Caco-2 (cell line): ENCODE data around the gene AGAP1. TPM values are rescaled to one million over a fixed set of nuclear protein-coding genes. Genes with fewer than 3 reads are reported as not detected.

Experiments
- BruUV-seq: library from RNA; stranded (reverse); fragments of 400-500 nt; replicated peaks from 2 replicates; lab custom pipeline; 2021; lab: Mats Ljungman, UMichigan
- CTCF ChIA-PET: fragments of 300-600 bp; sonication (Branson Sonifier 250); formaldehyde crosslinking; loops from one replicate; lab custom pipeline; 2022; ENCODE audit warnings: antibody characterized with exemption; lab: Charles Lee
- POLR2A ChIA-PET: fragments of 300-600 bp; sonication (Branson Sonifier 250); formaldehyde crosslinking; loops from one replicate; lab custom pipeline; 2022; ENCODE audit warnings: antibody characterized with exemption; lab: Charles Lee
- DNase-seq, 2 experiments: peaks; one replicate each; pipeline versions ENCODE4 v3.0.0 to v3.0.0-alpha.2; 2020 to 2022
- H3K27me3 ChIP-seq: replicated peaks from 2 replicates; pipeline ENCODE4 v1.6.0; 2011; ENCODE audit warnings: low read length; ENCODE audit not compliant: control insufficient read depth, insufficient read depth
- H3K36me3 ChIP-seq: 2 replicates; pipeline ENCODE4 v1.5.1; 2011; ENCODE audit warnings: low read length; ENCODE audit not compliant: control insufficient read depth, insufficient read depth
- H3K4me1 ChIP-seq: fragments of 250-450 bp; sonication (Bioruptor Pico); 2 replicates; pipeline ENCODE4 v1.5.1; 2020; ENCODE audit warnings: mild to moderate bottlenecking
- H3K4me3 ChIP-seq: 2 replicates; pipeline ENCODE4 v1.5.1; 2011; ENCODE audit warnings: low read depth, mild to moderate bottlenecking, control low read depth, low read length
- H3K9me3 ChIP-seq: fragments of 250-450 bp; sonication (Bioruptor Pico); 2 replicates; pipeline ENCODE4 v1.5.1; 2020; ENCODE audit warnings: mild to moderate bottlenecking, moderate library complexity
- H3K27ac Mint-ChIP-seq: one replicate; pipeline ENCODE4 v1.8.0; 2022; ENCODE audit warnings: mixed read lengths; ENCODE audit not compliant: unreplicated experiment
- H3K27me3 Mint-ChIP-seq: one replicate; pipeline ENCODE4 v1.8.0; 2022; ENCODE audit warnings: mixed read lengths; ENCODE audit not compliant: insufficient read depth, unreplicated experiment
- H3K36me3 Mint-ChIP-seq: one replicate; pipeline ENCODE4 v1.8.0; 2022; ENCODE audit warnings: mild to moderate bottlenecking, mixed read lengths; ENCODE audit not compliant: insufficient read depth, unreplicated experiment
- H3K4me1 Mint-ChIP-seq: one replicate; pipeline ENCODE4 v1.8.0; 2022; ENCODE audit warnings: low read depth, mixed read lengths; ENCODE audit not compliant: unreplicated experiment
- H3K4me3 Mint-ChIP-seq: one replicate; pipeline ENCODE4 v1.8.0; 2022; ENCODE audit warnings: mild to moderate bottlenecking, moderate library complexity, mixed read lengths; ENCODE audit not compliant: unreplicated experiment
- H3K9me3 Mint-ChIP-seq: one replicate; pipeline ENCODE4 v1.8.0; 2022; ENCODE audit warnings: mixed read lengths; ENCODE audit not compliant: unreplicated experiment
- intact Hi-C: fragments of 100-400 bp; cut with micrococcal nuclease; formaldehyde crosslinking; loops from one replicate; pipeline ENCODE4 v1.10.0; 2022; ENCODE audit not compliant: unreplicated experiment
- total RNA-seq: library from RNA; stranded (reverse); gene quantifications from 2 replicates; pipeline ENCODE4 v1.2.3, GENCODE V29; 2022
- TF ChIP-seq, protein P1 (sequence below), 2 experiments: fragments of 200-600 bp in 1 of 2; IDR thresholded peaks; 1 replicate in 1 of 2; 2 replicates in 1 of 2; pipeline versions ENCODE4 v1.5.1 to v1.8.0; 2011 to 2022; ENCODE audit warnings: antibody characterized with exemption in 1 of 2, control low read depth in 1 of 2, inconsistent platforms in 1 of 2, low read depth in 1 of 2, low read length in 1 of 2, mild to moderate bottlenecking in 1 of 2, moderate library complexity in 1 of 2; ENCODE audit not compliant: insufficient read depth in 1 of 2, severe bottlenecking in 1 of 2, unreplicated experiment in 1 of 2

The AGAP1 gene
- total RNA-seq, 1 experiment from 2014 or later = 41.7 TPM

DNA sequence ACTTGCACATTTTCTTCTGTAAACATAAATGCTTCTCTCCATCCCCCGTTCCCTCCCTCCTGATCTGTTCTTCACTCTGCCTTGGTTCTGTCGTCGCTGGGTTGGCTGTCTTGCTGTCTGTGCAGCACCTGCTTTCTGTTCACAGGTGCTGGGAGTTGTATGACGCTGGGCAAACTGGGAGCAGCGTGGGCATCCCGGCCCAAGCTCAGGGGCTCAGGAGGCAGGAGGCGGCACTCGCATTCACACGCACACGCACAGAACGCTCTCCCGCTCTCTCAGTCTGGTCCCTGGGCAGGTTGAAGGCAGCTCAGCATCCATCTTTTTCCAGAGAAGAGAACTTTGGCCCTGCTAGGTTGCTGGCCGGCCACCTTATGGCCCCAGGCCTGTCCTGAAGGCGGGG lies 618.6 kb downstream of the AGAP1 start:
- POLR2A ChIA-PET = no interaction called here
- Histone ChIP-seq H3K36me3 (no peaks in the 10 kb centered on the region; the same call in 1 of the 2 replicates), H3K4me1 (no peaks in the 10 kb centered on the region), H3K4me3 (no peak overlapping the region), H3K27me3 (no peaks in the 10 kb centered on the region), H3K9me3 (no peaks in the 10 kb centered on the region)
- no peak overlapping the region for H3K27ac Mint-ChIP-seq
- BruUV-seq = no TSS peak
- no peak overlapping the region for H3K4me3 Mint-ChIP-seq
- TF ChIP-seq, protein P1, sequence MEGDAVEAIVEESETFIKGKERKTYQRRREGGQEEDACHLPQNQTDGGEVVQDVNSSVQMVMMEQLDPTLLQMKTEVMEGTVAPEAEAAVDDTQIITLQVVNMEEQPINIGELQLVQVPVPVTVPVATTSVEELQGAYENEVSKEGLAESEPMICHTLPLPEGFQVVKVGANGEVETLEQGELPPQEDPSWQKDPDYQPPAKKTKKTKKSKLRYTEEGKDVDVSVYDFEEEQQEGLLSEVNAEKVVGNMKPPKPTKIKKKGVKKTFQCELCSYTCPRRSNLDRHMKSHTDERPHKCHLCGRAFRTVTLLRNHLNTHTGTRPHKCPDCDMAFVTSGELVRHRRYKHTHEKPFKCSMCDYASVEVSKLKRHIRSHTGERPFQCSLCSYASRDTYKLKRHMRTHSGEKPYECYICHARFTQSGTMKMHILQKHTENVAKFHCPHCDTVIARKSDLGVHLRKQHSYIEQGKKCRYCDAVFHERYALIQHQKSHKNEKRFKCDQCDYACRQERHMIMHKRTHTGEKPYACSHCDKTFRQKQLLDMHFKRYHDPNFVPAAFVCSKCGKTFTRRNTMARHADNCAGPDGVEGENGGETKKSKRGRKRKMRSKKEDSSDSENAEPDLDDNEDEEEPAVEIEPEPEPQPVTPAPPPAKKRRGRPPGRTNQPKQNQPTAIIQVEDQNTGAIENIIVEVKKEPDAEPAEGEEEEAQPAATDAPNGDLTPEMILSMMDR (IDR thresholded peaks at IDR 0.05; ENCODE audit: insufficient read depth in 1 of 2, low read depth in 1 of 2, low read length in 1 of 2, severe bottlenecking in 1 of 2, unreplicated experiment in 1 of 2) = no peak
- intact Hi-C loops = no loop called here
- no peak for DNase-seq
- CTCF ChIA-PET = no interaction called here
- H3K9me3 Mint-ChIP-seq = no peaks in the 10 kb centered on the region
- no peaks in the 10 kb centered on the region for H3K27me3 Mint-ChIP-seq
- H3K4me1 Mint-ChIP-seq = peaks cover 5% of the 10 kb centered on the region
- peaks cover 7% of the 10 kb centered on the region for H3K36me3 Mint-ChIP-seq

DNA sequence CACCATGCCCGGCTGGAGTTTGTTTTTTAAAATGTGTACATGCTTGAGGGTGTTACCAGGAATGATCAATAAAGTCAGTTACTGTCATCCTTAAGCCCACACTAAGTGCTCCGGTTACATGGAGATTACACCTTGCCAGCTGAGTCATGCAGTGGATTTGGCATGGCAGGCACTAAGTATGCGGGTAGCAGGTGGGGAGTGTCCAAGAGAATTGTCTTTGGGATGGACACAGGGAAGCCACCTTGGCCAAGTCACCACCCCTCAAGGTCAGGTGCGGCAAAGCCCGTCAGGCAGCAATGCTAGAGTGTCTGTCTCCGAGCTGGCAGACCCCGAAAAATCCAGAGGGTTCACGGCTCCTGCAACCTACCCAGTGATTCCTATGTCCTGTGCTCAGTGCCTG lies 619.6 kb downstream of the AGAP1 start:
- POLR2A ChIA-PET = no interaction called here
- DNase-seq = no peak
- no peaks in the 10 kb centered on the region for H3K27me3 ChIP-seq
- peaks cover 5% of the 10 kb centered on the region; the same call in 1 of the 2 replicates for H3K4me1 ChIP-seq
- Mint-ChIP-seq H3K27me3 (no peaks in the 10 kb centered on the region), H3K36me3 (peaks cover 7% of the 10 kb centered on the region), H3K27ac (no peak overlapping the region), H3K4me3 (no peak overlapping the region), H3K4me1 (peaks cover 8% of the 10 kb centered on the region), H3K9me3 (no peaks in the 10 kb centered on the region)
- CTCF ChIA-PET = no interaction called here
- no TSS peak for BruUV-seq
- no peaks in the 10 kb centered on the region for H3K9me3 ChIP-seq
- intact Hi-C loops = no loop called here
- no peak overlapping the region for H3K4me3 ChIP-seq
- H3K36me3 ChIP-seq = no peaks in the 10 kb centered on the region; the same call in 1 of the 2 replicates
- TF ChIP-seq, protein P1 (IDR thresholded peaks at IDR 0.05; ENCODE audit: insufficient read depth in 1 of 2, low read depth in 1 of 2, low read length in 1 of 2, severe bottlenecking in 1 of 2, unreplicated experiment in 1 of 2) = no peak

DNA sequence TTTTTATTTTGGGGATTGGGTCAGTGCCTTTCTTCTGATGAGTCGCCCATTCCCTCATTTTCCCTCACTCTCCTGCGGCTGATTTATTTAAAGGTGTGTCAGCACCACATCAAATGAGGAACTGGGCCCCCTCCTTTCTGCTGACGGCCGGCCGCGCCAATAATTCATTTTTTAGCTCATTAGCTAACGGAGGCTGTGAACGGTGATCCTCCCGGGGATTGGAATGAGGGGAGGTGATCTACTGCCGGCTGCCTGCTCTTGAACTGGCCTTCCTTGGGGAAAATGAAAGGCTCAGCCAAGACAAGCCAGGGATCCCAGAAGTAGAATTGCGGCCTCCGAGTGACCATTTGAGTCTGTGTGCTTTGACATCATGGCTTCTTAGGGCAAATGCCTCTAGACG lies 620.1 kb downstream of the AGAP1 start:
- intact Hi-C loops = no loop called here
- Mint-ChIP-seq H3K27me3 (no peaks in the 10 kb centered on the region), H3K27ac (no peak overlapping the region), H3K4me1 (peaks cover 8% of the 10 kb centered on the region), H3K9me3 (no peaks in the 10 kb centered on the region), H3K4me3 (no peak overlapping the region), H3K36me3 (peaks cover 7% of the 10 kb centered on the region)
- ChIA-PET POLR2A (no interaction called here), CTCF (no interaction called here)
- Histone ChIP-seq H3K4me3 (no peak overlapping the region), H3K36me3 (no peaks in the 10 kb centered on the region; the same call in 1 of the 2 replicates), H3K9me3 (no peaks in the 10 kb centered on the region), H3K4me1 (peaks cover 5% of the 10 kb centered on the region; the same call in 1 of the 2 replicates), H3K27me3 (no peaks in the 10 kb centered on the region)
- TF ChIP-seq, protein P1 (IDR thresholded peaks at IDR 0.05; ENCODE audit: insufficient read depth in 1 of 2, low read depth in 1 of 2, low read length in 1 of 2, severe bottlenecking in 1 of 2, unreplicated experiment in 1 of 2) = no peak
- no peak for DNase-seq
- BruUV-seq = no TSS peak
